ENCODE data around the gene CHAF1B.

DNA sequence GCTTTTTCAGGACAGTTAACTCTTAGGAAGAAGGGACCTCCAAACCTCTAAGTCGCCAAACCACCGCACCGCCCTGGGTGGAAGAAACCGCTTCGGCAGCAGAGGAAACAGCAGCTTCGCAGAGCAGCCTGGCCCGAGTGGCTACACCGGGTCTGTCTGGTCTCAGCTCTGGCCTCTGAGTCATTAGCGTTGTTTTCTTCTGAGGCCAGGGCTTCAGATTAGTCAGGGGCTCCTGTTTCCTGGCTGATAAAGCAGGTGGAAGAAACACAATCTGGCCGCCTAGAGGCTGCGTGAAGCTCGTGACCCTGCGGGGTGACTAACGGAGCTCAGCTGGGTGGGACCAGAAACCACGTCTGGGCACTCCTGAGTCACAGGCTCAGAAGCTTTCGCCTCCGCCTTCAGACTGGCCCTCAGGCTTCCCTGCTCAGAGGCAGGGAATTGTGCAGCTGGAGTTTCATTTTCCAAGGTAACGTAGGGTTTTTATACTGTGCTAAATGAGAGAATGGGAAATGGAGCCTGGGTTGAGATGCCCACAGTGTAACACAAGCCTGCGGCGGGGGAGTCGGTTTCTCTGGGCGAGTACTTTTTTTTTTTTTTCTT lies 44.9 kb downstream of the CHAF1B start:
- TF ChIP-seq, protein P1, sequence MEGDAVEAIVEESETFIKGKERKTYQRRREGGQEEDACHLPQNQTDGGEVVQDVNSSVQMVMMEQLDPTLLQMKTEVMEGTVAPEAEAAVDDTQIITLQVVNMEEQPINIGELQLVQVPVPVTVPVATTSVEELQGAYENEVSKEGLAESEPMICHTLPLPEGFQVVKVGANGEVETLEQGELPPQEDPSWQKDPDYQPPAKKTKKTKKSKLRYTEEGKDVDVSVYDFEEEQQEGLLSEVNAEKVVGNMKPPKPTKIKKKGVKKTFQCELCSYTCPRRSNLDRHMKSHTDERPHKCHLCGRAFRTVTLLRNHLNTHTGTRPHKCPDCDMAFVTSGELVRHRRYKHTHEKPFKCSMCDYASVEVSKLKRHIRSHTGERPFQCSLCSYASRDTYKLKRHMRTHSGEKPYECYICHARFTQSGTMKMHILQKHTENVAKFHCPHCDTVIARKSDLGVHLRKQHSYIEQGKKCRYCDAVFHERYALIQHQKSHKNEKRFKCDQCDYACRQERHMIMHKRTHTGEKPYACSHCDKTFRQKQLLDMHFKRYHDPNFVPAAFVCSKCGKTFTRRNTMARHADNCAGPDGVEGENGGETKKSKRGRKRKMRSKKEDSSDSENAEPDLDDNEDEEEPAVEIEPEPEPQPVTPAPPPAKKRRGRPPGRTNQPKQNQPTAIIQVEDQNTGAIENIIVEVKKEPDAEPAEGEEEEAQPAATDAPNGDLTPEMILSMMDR (IDR thresholded peaks at IDR 0.05), result no peak
- TF ChIP-seq POLR2A (IDR thresholded peaks at IDR 0.05), result peak; percentile 50

Data from right lobe of liver (tissue), 4 donors.